NCI-H2029 (cell line): ENCODE results near the gene LTB4R2.

ENCODE experiments used
- DNase-seq: peaks from one replicate; lab custom pipeline; 2025; lab: John Stamatoyannopoulos, UW

LTB4R2 gene, protein sequence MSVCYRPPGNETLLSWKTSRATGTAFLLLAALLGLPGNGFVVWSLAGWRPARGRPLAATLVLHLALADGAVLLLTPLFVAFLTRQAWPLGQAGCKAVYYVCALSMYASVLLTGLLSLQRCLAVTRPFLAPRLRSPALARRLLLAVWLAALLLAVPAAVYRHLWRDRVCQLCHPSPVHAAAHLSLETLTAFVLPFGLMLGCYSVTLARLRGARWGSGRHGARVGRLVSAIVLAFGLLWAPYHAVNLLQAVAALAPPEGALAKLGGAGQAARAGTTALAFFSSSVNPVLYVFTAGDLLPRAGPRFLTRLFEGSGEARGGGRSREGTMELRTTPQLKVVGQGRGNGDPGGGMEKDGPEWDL

DNA sequence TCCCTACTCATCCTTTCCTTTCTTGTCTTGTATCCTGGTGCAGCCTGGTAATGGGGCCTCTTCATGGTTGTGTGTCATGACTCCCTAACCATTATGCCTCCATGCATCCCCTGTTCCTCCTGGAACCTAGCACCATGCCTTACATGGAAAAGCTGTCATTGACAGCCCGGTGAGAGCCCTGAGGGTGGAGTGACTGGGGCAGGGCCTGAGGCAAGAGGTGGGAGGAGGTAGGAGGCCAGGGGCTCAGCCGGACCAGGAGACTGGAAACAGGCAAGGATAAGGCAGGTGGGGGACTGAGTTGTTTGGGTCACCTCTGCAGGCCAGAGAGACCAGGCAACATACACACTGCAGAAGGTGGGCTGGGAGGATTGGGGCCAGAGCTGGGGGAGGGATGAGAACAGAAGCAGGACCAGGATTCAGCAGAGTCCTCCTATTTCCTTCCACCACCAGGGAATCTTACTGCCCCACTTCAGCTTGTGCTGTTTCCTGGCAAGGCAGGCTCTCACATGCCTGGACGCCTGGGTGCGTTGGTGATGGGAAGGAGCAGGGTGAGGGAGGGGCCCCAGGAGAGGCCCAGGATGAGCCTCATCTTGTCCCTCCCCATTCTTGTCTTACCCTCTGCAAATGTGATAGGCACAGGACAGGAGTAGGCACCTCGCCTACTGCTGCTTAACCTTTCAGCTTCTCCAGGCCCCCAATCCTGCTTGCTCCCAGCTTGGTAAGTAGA is at the start of gene LTB4R2:
LTB4R2 (plus strand) TSS at position 603 of the 727 bp plus-strand sequence. CDS start 525 bp downstream, outside the sequence.
- no peak for DNase-seq

DNA sequence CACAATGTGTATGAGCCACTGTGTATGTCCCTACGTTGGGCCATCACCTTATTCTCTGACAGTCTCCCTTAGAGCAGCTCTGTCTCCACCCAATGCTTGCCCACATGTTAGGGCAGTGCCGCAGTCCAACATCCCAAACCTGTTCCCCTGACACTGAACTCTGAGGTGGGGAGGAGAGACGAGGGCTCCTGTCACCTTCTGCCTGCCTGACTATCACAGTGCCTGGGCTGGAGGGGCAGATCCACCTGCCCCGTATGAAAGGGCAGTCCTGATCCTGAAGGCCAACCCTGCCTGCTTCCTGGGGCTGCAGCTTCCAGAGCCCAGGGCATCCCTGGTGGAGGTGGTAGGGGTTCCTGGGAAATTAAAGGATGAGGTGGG is 49.2 kb upstream of the LTB4R2 start:
- DNase-seq: no peak

DNA sequence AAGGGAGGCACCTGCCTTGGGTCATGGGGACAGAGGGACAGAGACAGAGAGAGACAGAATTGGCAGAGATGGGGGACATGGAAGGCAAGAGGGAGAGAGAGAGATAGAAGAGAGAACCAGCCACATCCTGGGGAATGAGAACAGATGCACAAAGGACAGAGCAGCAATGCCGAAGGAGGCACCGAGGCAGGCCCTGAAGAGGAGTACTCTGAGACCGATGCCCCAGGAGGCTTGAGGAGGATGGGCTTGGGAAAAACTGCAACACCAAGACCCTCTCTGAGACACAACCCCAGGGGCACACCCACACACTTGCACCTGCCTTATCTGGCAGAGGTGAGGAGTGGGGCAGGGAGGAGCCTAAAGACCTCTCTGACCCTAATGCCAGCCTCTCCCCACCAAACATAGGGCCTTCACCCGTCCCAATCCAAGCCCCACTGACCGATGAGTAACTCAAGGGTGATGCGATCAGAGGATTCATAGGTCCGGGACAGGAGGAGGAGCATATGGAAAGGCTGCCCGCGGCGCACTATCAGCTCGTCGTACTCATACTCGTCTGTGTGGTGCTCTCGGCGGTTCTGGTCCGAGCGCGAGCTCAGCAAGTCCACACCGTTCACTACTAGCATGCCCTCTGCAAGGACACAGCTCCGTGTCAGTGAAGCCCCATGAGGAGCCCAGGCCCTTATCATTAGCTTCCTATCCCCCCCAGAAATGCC is 48.5 kb upstream of the LTB4R2 start:
- no peak for DNase-seq

- no peak for DNase-seq
These were observed 48.0 kb upstream of the LTB4R2 start for GRCh38 chr14:24261969-24262327.

DNA sequence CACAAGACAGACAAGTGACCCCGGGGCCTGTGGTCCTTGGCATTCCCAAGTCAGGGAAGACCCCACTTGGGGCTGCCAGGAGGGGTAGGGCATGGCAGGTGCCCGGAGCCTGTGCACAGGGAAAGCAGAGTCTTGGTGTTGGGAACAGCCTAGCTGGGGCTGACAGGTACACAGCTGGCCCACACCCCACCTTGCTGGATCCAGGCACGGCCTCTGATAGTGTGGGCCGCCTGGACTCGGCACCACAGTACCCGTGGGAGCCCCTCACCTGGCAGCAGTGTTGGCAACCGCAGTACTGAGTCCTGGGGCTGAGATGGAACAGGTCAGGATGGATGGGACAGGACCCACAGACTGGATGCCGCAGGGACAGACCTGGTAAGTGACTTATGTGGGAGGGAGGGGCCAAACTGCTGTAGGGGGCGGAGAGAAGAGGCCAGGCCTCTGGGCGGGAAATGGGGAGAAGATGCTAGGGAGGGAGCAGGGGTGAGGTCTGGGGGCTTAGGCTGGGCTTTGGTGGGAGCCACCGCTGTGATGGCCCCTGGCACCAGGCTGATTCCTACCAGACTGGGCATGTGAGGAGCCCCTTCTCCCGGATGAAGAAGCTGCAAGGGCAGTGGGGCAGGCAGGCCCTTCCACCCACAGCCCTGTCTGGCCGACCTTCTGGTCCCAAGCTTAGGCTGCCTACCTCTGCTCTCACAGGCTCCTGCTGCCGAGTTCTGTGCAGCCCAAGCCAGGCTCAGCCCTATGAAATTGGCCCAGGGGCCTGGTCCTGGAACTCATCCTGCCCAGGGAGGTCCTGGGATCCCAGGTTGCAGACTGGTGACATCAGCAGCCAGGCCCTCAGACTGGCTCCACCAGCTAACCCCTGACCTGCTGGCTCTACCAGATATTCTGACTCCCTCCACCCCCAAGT is 46.9 kb upstream of the LTB4R2 start, which contains the start of gene TGM1:
TGM1 (minus strand) TSS at position 357 of the 913 bp plus-strand sequence. CDS start 825 bp downstream, outside the sequence.
- no peak for DNase-seq

GRCh38 chr14:24263848-24264247 is 46.1 kb upstream of the LTB4R2 start:
- DNase-seq: no peak

GRCh38 chr14:24264298-24264697 is 45.6 kb upstream of the LTB4R2 start:
- no peak for DNase-seq

- no peak for DNase-seq
These were observed 43.3 kb upstream of the LTB4R2 start for GRCh38 chr14:24266344-24267244.

DNA sequence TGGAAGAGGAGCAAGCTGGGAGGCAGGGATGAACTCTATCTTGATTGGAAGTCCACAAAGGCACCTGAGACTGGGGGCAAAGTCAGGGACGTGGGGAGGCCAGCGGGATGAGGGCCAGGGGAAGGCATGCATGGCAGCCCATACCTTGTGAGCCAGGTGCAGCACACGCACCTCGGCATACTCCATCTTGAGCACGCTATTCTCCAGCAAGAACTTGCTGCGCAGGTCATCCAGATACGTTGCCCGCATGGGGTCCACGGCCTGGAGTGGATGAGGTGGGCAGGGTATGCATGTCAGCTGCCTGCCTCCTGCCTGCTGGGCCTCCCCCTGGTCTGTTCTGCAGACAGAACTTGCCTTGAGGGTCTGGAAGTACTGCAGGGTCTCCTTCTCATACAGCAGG is 42.4 kb upstream of the LTB4R2 start:
- DNase-seq: no peak

GRCh38 chr14:24268225-24268624 is 41.7 kb upstream of the LTB4R2 start:
- no peak for DNase-seq

DNA sequence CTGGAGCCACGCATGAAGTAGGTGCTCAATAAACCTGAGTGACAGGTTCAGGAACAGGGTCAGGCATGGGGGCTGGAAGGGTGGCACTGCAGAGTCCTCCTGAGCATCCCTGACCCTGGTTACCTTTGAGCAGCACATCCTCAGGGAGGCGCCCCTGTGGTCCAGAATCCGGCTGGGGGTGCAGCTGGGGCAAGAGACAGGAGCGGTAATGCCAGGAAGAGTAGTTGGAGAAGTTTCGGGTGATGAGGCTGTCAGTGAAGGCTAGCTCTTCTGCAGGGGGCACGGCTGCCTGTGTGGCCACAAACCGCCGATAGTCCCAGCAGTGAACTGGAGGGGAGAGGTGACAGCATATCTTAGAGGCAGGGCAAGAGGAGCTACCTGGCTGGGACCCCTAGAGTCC is 40.6 kb upstream of the LTB4R2 start:
- no peak for DNase-seq

- DNase-seq: no peak
These were observed 39.9 kb upstream of the LTB4R2 start for GRCh38 chr14:24269910-24270536.

GRCh38 chr14:24270537-24271133 is 39.3 kb upstream of the LTB4R2 start:
- no peak for DNase-seq

DNA sequence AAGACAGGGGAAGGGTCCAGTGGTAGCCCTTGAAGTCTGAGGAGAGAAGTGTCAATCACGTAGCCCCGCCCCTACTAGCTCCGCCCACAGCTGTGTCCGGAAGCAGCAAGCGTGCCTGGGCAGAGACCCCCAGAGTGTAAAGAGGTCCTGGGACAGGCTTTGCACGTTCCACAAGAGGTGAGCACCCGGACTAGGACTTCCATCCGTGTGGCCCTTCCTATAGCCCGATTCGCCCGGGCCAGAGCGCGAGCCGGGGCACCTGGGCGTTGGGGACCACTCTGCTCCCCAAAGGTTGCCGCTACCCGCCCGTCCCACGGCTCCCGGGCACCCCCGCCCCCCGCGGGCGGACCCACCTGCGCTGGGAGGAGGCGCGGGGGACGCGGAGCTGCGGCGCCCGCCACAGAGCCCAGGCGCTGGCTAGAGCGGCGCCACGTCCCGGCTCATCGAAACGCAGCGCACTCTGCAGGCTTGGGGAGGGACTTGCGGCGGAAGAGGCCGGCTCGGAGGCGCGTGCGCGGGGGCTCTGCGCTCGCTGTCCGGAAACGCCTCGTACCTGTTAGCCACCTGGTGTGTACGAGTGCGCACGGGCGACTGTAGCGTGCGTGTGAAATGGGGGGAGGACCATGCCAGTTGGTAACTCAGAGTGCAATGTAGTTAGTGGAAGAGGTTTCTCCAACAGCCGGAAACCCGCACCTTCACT is 38.7 kb upstream of the LTB4R2 start, which contains the start of gene RABGGTA:
RABGGTA (minus strand) TSS at position 464 of the 700 bp plus-strand sequence. CDS start 482 bp downstream, outside the sequence.
- peak; percentile 91 for DNase-seq

DNA sequence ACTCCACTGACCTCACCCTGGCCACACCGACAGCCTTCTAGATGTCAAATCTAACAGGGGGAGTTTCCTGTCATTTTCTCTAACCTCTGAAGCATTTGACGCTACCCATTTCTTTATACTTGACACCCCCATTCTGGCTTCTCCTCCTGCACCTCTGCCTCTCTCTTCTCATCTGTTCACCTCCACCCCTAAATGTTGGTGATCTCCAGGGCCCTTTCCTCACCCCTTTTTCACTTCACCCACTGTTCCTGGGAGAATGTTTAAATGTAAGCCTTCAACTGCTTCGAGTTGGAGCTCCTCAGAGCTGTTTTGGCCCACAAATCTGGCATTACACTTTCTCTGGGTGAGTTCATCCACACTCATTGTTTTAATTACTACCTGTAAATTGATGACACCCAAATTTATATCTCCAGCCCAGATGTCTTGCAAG is 38.1 kb upstream of the LTB4R2 start:
- no peak for DNase-seq

- no peak for DNase-seq
These were observed 37.5 kb upstream of the LTB4R2 start for GRCh38 chr14:24272467-24272866.

DNA sequence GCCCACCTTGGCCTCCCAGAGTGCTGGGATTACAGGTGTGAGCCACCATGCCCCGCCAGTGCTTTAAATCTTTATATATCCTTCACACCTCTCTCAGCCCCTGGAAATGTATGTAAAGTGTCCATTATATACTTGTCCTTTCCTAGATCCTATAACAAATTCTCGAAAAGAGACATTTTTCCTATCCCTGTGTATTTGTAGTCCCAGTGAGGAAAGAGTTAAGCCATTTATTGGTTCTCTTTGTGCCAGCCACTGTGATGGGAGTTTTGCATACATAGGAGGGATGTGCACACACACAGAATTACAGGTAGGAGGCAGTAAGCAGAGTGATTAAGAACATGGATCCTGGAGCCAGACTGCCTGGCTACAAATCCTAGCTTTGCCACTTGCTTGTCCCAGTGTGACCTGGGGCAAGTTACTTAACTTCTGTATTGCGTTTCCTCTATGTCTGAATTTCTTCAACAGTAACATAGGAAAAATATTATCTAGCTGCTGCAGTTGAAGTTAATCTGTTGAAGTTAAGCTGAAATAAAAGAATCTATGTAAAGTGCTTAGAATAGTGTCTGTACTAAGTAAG is 36.4 kb upstream of the LTB4R2 start:
- DNase-seq: no peak

DNA sequence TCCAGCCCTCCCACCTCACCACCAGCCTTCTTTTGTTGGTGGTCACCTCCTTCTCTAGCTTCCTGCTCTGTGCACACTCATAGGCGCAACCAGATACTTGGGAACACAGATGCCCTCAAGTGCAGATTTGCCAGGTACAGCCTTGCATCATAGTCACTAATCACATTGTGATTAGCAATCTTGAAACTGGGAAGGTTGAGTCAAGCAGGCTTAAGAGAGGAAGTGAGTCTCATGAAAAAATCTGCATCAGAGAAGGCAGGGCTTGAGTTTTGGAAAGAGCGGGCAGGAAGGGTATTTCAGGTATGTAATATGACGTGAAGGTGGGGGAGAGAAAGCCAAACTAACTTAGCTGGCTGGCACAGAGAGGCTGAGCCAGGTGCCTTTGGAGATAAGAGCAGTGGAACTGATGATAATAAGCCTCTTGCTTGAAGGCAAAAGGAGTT is 35.8 kb upstream of the LTB4R2 start:
- no peak for DNase-seq
